DMS153 treated with DMSO at 0.1 percent for 48 hours (cell line): ENCODE measurements around the gene HOXD13.

Experiments
- DNase-seq: peaks from one replicate; lab custom pipeline; 2025; ENCODE audit not compliant: unreplicated experiment; lab: John Stamatoyannopoulos, UW

HOXD13 gene

GRCh38 chr2:176093145-176093897, 800 bp downstream of the HOXD13 start:
- no peak for DNase-seq

- DNase-seq: no peak
These were observed 1.4 kb downstream of the HOXD13 start for GRCh38 chr2:176093898-176094249.

- DNase-seq: no peak
These were observed 1.8 kb downstream of the HOXD13 start for GRCh38 chr2:176094349-176094748.

GRCh38 chr2:176095421-176095820, 2.9 kb downstream of the HOXD13 start:
- DNase-seq: no peak

- no peak for DNase-seq
These were observed 3.9 kb downstream of the HOXD13 start for GRCh38 chr2:176096243-176096985.

GRCh38 chr2:176096986-176097819, 4.7 kb downstream of the HOXD13 start:
- DNase-seq: peak; percentile 95

- no peak for DNase-seq
These were observed 5.4 kb downstream of the HOXD13 start for GRCh38 chr2:176097820-176098365.

- no peak for DNase-seq
These were observed 6.0 kb downstream of the HOXD13 start for GRCh38 chr2:176098366-176099158.

- no peak for DNase-seq
These were observed 6.7 kb downstream of the HOXD13 start for GRCh38 chr2:176099159-176099727.

GRCh38 chr2:176099728-176100546, 7.4 kb downstream of the HOXD13 start, which contains the start of gene HOXD12:
Gene HOXD12, plus strand, starts transcription at chr2:176099795. Its CDS starts 7 bp downstream, at chr2:176099802.
- DNase-seq: no peak

GRCh38 chr2:176100547-176101140, 8.1 kb downstream of the HOXD13 start:
- DNase-seq: no peak

GRCh38 chr2:176101216-176101830, 8.8 kb downstream of the HOXD13 start:
- DNase-seq: no peak

- no peak for DNase-seq
These were observed 9.3 kb downstream of the HOXD13 start for GRCh38 chr2:176101842-176102241.

GRCh38 chr2:176102309-176102866, 9.9 kb downstream of the HOXD13 start:
- DNase-seq: no peak

GRCh38 chr2:176103194-176103593, 10.7 kb downstream of the HOXD13 start:
- DNase-seq: no peak

GRCh38 chr2:176103742-176104315, 11.3 kb downstream of the HOXD13 start:
- DNase-seq: no peak

GRCh38 chr2:176104316-176105077, 12.0 kb downstream of the HOXD13 start:
- DNase-seq: no peak
